ENCODE measurements around the gene SRD5A1. TPM values are rescaled to one million over a fixed set of nuclear protein-coding genes. Genes with fewer than 3 reads are reported as not detected.
"Not testable (repeated sequence)": the region's sequence is repeated elsewhere in the genome, so short reads cannot be mapped to it uniquely, and the experiment has no call there.

The SRD5A1 gene
- total RNA-seq, 1 donor from 2014 or later: 14.1 TPM

DNA sequence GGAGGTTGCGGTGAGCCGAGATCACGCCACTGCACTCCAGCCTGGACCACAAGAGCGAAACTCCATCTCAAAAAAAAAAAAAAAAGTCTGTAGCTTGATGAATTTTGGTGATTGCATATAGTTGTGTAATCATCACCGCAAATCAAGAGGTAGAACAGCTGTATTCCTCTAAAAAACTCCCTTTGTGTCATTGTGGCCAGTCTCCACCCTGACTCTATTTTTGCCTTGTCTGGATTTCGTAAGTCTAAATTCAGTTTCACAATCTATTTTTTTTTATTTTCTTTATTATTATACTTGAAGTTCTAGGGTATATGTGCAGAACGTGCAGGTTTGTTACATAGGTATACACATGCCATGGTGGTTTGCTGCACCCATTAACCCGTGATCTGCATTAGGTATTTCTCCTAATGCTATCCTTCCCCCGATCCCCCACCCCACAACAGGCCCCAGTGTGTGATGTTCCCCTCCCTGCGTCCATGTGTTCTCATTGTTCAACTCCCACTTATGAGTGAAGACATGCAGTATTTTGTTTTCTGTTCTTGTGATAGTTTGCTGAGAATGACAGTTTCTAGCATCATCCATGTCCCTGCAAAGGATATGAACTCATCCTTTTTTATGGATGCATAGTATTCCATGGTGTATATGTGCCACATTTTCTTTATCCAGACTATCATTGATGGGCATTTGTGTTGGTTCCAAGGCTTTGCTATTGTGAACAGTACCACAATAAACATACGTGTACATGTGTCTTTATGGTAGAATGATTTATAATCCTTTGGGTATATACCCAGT is 12.5 kb downstream of the SRD5A1 start:
- DNase-seq: not testable (repeated sequence)

DNA sequence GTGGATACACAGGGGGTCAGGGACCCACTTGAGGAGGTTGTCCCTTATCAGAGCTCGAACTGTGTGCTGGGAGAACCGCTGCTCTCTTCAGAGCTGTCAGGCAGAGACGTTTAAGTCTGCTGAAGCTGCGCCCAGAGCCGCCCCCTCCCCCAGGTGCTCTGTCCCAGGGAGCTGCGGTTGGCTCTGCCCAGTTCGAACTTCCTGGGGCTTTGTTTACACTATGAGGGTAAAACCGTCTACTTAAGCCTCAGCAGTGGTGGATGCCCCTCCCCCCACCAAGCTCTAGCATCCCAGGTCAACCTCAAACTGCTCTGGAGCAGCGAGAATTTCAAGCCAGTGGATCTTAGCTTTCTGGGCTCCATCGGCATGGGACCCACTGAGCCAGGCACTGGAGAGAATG is 15.9 kb downstream of the SRD5A1 start:
- DNase-seq: no peak

DNA sequence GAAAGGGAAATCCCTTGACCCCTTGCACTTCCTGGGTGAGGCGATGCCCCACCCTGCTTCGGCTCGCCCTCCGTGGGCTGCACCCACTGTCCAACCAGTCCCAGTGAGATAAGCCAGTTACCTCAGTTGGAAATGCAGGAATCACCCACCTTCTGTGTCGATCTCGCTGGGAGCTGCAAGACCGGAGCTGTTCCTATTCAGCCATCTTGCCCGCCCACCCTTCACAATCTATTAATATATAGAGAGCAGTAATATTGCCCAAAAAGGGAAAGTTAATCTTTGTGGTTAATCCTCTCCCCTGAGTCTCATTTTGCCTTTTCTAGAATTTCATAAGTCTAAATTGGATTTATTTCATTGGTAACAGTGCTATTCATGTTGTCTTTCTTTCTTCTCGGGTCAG is 16.4 kb downstream of the SRD5A1 start:
- no peak for DNase-seq

DNA sequence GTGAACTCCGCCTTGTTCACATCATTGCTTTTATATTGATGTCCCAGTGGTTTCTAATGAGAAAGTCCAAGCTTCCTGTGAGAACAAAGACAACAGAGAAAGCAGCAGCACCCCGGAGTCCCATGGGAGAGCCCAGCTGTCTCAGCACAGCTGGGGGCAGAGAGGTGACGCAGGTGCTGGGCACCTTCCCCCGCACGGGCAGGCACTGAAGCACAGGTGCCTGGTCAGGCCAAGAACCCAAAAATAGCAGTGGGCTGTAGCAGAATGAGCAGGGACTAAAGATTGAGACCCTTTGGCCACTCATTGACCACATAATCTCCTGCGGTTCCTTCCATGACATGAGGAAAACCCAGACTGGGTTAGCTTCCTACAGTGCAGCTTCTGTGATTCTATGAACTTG is 18.8 kb downstream of the SRD5A1 start:
- no peak for DNase-seq

DNA sequence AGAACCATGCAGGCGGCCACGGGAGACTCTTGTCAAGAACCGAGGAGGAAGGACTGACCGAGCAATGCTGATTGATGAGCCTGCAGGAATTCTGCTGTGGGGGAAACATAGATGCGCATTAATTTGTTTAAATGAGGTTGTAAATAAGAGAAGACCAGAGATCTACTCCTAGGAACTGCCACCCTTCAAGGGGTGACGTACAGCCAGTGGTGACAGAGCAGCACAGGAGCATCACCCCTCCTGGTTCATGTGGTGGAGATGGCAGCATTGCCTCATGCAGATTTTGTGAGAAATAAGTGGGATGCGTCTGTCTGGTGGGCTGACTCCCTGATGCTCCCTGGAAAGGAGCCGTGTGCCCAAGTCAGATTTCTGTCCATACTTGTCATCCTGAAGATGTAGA is 22.2 kb downstream of the SRD5A1 start:
- DNase-seq: no peak

DNA sequence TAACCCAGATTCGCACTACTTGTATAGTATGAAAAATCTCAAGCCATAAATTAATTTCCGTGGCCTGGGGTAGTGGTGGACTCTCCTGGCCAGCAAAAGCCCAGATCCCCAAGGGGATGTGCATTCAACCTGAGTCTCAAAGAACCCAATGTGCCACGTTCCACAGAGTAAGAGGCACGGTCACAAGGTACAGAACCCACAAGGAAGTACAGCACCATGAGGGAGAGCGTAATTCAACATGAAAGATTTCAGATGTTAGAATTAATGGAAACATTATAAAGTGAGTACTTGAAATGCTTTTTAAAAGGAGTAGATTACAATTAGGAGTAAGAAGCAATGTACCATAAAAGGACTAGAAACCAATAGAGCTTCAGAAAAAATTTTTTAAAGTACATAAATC is 23.4 kb downstream of the SRD5A1 start:
- DNase-seq: peak; percentile 20

DNA sequence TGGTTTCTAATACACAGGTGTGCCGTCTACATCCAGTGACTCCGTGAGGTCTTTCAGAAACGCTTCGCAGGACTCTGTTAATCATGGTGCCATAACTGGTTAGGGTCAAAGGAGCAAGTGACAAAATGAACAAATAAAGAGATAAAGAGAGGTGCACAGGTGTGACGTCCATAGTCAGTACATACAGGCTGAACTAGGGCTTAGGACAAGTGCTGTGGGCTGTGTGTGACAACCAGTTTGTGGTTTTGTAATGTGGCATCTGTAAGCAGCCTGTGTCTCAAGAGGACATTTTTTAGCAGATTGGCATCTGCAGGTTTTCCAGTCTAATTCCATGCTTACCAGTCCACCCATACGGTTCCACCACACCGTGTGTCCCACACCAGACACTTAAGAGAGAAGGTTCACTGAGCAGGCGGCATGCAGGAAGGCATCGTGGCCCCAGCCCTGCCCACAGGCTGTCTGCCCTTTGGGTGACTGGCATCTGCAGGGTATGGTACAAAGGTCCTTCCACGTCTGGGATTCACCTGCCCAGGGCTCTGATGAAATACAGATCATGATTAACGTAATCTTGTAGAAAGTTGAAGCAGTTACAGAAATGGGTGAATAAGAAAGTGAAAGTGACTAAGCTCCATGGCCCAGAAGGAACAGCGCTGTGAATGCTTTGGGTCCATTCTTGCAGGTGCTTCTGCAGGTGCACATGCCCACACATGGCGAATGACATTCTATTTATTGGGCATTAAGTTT is 26.9 kb downstream of the SRD5A1 start:
- DNase-seq: no peak

DNA sequence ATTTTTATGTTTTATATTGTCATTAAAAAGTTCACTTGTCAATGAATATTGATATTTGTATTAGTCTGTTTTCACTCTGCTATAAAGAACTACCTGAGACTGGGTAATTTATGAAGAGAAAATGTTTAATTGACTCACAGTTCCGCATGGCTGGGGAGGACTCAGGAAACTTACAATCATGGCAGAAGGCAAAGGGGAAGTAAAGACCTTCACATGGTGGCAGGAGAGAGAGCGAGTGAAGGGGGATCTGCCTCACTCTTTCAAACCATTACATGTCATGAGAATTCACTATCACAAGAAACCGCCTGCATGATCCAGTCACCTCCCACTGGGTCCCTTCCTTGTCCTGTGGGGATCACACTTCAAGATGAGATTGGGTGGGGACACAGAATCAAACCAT is 27.4 kb downstream of the SRD5A1 start:
- DNase-seq: no peak

DNA sequence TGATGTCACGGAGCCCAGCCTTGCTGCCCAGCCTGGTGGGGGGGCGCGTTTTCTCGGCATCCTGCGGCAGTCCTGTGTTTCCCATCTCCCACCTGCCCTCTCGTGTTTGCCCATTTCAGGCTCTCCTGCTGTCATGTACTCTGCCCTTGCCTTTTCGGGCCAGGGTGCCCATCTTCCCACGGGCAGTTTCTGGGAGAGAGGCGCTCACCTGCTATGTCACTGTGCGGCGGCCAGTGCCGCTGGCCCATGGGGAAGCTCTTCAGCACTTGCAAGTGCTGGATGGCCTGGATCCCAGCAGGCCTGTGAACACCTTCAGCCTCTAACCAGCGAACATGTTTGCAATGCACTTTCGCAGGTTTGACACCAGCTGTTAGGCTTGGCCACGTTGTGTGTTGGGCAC is 33.5 kb downstream of the SRD5A1 start:
- no peak for DNase-seq

DNA sequence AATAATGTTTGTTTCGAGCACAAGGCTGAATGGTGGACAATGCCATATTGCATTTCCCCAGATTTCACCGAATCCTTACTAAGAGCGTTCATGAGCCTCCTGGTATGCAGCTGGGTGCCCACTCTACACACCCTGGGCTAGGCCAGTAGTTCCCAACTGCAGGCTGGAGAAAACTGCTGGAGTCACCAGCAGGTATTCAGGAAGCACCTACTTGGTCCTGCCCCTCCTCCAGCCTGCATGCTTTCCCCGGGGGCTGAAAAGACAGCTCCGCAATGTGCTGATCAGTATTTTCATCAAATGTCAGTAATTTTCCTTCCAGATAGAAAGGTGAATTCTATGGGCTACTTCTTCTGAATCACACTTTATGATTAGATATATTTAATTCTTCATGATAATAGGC is 34.4 kb downstream of the SRD5A1 start:
- DNase-seq: no peak

DNA sequence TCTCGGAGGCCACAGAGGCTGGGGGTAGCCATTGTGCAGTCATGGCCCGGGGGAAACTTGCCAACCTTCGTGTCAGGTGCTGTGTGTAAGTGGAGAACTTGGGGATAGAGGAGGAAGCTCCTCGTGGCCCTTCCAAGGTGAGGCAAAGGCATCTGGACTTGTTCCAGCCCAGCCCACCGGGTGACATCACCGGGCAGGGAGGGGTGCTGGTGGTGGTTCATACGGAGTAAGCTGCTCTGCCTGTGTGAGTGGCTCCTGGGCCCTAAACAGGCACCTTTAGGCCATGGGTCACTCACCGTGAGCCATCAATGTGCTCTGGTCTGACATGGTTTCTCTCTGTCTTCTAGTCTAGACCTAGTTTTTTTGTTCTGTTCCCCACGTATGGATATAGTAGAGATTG is 35.5 kb downstream of the SRD5A1 start:
- DNase-seq: not testable (repeated sequence)

DNA sequence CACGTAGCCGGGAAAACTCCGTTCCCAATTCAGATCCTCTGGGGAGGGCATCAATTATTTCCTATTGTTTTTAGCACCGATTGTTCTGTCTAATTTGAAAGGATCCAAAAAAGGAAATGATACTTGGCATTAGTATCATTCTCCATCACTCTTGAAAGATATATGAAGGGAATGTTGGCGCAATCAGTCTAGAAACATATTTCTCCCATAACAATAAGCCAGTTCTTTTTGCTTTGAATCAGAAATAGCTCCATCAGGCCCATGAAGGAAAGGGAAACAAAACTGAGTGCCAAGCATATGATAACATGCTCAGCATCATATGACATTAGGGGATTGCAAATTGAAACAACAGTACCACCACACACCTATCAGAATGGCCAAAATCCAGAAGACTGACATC is 39.8 kb downstream of the SRD5A1 start:
- DNase-seq: peak; percentile 22

DNA sequence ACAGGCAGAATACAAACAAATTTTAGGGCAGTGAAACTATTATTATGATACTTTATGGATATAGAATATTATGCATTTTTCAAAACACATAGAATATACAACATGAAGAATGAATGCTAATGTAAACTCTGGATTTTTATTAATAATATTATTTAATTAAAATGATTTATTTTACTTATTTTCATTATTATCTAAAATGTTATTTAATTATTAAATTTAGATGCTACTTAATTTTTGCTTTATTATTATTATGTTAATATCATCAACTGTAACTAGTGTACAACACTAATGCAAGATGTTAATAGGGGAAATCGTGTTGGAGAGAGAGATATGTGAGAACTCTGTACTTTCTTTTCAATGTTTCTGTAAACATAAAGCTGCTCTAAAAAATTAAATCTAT is 40.7 kb downstream of the SRD5A1 start:
- no peak for DNase-seq

DNA sequence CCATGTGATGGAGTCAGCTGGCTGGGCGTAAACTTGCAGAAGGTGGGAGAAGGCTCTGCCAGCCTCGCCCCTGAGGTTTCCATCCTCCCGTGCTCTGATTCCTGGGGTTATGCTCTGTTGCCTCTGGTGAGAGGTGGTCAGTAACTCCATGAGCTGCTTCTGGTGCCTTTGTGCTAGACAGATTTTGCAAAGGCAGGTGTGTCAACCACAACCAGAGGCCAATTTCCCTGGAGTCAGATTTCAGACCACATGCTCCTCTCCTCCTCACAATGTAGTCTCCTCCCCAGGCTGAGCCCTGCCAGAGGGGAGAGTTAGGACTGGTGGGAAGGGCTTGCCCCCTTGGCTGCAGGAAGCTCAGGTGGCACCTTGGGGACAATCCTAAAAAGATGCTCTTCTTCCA is 41.2 kb downstream of the SRD5A1 start:
- no peak for DNase-seq

DNA sequence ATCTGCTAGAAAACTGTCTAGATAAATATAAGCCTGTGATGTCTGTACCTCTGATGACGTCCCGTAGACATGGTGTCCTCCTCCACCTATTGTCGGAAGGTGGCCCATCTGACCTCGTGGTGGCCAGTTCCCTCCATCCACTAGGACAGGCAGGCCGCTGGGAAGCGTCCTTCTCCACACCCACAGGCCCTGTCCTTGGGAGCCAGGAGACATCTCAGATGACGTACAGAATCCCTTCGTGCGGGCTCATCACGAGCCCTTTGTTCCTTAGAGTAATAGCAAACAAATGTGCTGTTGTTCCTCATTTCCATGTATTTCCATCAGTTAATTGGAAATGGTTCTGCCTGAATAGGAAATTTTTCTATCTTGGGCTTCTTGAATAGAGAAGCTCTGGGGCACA is 41.6 kb downstream of the SRD5A1 start:
- no peak for DNase-seq

DNA sequence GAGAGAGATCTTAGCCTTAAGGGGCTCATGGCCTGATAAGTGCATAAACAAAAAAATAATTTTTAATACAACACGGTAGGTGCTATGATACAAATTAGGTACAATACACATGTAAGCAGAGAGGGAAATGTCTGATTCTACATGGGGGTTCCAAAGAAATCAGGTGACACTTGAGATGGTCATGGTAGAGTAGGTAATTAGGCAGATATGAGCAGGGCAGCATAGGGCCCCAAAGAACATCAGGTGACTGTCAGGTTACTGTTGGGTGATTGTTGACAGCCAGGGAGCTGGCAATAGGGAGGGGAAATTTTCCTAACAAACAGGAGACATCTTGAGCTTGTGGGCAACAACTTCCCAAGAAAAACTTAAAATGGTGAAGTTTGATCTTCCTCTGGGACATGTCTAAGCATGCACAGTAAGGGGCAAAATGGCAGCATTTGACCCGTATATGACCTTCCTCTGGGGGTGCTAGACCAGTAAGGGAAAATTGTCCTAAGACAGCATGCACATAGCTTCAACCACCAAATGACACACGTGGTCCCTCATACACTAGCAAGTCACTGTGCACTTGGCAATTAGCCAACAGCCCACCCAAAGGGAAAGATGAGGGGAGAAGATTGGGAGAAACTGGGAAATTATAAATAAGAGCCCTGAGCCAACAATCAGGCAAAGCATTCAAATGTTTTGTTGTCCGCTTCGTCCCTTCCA is 42.7 kb downstream of the SRD5A1 start:
- DNase-seq: no peak

DNA sequence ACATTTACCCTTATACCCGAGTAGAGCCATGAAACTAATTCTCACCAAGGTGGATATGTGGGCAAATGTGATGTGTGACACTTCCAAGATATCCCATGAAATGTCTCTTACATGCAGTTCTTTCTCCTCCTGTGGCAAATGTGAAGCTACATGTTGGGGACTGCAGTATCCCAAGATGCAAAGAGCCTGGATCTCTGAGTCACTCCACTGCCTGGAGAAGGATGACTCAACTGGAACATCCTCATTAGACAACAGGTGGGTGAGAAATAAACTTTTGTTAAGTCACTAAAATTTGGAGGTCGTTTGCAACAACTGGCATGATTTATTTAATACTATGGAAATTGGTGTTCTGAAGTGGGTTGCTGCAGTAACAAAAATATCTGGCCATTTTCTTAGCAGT is 43.5 kb downstream of the SRD5A1 start:
- DNase-seq: no peak

DNA sequence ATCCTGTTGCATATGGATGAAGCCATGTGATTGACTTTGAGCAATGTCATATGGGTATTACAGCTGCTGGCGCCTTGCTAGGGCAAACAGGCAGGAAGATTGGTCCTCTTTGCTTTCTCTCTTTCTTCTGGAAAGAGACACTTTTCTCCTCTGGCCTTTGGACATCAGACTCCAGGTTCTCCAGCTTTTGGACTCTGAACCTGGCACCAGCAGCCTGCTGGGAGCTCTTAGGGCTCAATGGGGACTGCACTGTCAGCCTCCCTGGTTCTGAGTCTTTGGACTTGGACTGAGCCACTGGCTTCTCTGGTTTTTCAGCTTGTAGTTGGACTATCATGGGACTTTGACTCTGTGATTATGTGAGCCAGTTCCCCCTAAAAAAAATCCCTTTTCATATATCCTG is 45.1 kb downstream of the SRD5A1 start:
- DNase-seq: no peak

DNA sequence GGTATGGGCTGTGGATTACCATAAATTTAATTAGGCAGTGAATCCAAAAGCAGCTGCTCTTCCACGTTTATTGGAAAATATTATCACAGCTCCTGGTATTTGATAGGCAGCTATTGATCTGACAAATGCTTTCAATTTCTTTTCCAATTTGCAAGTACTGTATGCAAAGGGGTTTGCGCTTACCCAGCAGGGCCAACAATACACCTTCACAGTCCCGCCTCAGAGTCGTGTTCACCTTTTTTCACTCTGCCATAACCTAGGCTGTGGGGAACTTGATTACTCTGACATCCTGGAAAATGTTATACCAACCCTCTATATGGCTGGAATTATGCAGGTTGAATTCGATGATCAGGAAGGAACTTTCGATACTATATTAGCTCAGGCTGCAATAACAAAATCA is 47.7 kb downstream of the SRD5A1 start:
- no peak for DNase-seq

DNA sequence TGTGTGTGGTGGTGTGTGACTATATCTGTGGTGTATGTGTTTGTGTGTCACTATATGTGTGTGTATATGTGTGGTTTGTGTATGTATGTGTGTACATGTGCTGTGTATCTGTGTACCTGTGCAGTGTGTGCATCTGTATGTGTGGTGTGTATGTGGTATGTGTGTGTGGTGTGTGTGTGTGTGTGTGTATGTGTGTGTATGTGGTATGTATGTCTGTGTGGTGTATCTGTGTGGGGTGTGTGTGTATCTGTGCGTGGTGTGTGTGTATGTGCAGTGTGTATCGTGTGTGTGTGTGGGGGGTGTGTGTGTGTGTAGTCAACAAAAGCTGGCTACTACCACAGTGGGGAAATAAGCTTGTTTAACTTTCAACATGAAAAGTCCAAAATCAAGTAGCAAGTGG is 48.4 kb downstream of the SRD5A1 start:
- DNase-seq: no peak

DNA sequence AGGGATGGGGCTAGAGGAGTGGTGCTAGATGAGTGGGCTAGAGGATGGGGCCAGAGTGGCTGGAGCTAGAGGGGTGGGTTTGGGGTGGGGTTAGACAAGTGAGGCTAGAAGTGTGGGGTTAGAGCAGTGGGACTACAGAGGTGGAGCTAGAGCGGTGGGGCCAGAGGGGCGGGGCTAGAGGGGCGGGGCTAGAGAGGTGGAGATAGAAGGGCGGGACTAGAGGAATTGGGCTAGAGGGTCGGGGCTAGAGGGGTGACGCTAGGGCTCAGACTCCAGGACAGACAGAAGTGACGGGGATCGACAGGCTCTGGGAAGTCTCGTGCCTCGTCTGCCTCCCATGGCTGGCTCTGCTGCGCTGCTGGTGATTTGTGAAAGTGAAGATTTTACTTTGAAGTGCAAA is 49.0 kb downstream of the SRD5A1 start:
- DNase-seq: no peak

DNA sequence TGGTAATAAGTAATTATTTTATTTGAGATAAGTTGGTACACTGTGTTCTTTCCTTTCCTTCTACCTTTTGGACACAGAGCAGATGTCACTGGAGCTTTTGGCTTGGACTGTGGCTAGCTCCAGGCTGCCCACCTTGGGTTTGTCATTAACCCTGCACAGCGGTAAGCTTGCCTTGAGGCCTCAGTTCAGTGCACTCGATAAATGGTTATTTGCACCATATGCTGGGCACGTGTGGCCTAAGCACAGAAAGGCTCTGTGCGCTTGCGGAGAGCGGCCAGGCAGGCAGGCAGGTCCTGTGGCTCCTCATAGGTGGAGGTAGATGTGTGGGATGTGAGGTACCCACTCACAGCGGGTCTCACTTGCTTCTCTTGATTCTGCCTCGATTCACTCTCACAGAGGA is 50.0 kb downstream of the SRD5A1 start:
- DNase-seq: no peak

DNA sequence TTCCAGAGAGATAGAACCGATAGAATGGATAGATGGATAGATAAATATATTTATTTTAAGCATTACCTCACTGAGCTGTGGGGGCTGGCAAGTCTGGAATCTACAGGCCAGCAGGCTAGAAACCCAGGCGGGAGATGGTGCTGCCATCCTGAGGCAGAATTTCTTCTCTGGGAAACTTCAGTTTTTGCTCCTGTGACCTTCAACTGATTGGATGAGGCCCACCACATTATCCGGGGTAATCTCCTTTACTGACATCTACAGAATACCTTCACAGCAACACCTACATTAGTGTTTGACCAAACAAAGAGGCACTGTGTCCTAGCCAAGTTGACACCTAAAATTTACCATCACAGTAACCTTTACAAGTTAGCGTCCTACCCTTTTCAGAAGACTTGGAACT is 50.8 kb downstream of the SRD5A1 start:
- DNase-seq: no peak

DNA sequence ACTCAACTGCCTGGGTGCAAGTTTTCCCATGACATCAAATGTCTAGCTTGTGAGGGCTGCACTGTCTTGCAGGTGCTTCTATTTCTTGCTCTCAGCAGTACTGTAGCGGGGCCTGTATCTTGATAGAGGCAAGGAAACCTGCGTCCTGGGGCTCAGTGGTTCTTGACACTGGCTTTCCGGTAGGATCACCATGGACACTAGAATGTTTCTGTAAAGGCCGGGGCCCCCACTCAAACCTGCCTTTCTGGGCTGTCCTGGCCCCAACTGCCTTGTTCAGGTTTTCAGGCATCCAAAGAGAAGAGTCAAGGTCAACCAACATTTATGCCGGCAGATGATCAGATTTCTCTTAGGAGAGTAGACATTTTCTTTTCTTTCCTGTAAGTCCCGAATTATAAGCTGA is 53.3 kb downstream of the SRD5A1 start:
- DNase-seq: no peak
